Adrenal gland (tissue), 5 donors: ENCODE results near the gene LIMA1.
"Not testable (repeated sequence)": the region's sequence is repeated elsewhere in the genome, so short reads cannot be mapped to it uniquely, and the experiment has no call there.

Experiments
- POLR2A ChIP-seq, 2 donors: fragments of 450-650 bp; IDR thresholded peaks; one replicate each; pipeline ENCODE4 v1.6.1; 2017; ENCODE audit warnings: antibody characterized with exemption in 2 of 2, mild to moderate bottlenecking in 2 of 2, moderate library complexity in 1 of 2
- TF ChIP-seq, protein P1 (sequence below), 6 experiments: fragments of 450-650 bp in 4 of 6; fragments of 200-600 bp in 2 of 6; sonication (generic) in 1 of 6; IDR thresholded peaks; 1 replicate in 5 of 6; 2 replicates in 1 of 6; pipeline versions ENCODE4 v1.5.1 to v1.8.0; 2016 to 2021; ENCODE audit warnings: antibody characterized with exemption in 6 of 6, mild to moderate bottlenecking in 2 of 6, moderate library complexity in 1 of 6
- donor health status: DM: no; HTN: no; CAD: no.

DNA sequence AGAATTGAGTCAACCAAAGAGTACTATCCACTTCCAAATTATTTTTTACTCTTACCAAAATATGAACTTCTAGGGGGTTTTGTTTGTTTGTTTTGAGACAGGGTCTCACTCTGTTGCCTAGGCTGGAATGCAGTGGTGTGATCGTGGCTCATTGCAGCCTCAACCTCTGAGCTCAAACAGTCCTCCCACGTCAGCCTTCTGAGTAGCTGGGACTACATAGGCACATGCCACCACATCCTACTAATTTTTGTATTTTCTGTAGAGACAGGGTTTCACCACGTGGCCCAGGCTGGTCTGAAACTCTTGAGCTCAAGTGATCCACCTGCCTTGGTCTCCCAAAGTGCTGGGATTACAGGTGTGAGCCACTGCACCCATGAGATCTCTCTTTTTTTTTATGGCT lies 7.4 kb upstream of the LIMA1 start:
- TF ChIP-seq, protein P1, sequence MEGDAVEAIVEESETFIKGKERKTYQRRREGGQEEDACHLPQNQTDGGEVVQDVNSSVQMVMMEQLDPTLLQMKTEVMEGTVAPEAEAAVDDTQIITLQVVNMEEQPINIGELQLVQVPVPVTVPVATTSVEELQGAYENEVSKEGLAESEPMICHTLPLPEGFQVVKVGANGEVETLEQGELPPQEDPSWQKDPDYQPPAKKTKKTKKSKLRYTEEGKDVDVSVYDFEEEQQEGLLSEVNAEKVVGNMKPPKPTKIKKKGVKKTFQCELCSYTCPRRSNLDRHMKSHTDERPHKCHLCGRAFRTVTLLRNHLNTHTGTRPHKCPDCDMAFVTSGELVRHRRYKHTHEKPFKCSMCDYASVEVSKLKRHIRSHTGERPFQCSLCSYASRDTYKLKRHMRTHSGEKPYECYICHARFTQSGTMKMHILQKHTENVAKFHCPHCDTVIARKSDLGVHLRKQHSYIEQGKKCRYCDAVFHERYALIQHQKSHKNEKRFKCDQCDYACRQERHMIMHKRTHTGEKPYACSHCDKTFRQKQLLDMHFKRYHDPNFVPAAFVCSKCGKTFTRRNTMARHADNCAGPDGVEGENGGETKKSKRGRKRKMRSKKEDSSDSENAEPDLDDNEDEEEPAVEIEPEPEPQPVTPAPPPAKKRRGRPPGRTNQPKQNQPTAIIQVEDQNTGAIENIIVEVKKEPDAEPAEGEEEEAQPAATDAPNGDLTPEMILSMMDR (IDR thresholded peaks at IDR 0.05), result not testable (repeated sequence)
- TF ChIP-seq POLR2A (IDR thresholded peaks at IDR 0.05), result not testable (repeated sequence)
